ENCODE results near the gene UMOD.
"Not testable (repeated sequence)": the region's sequence is repeated elsewhere in the genome, so short reads cannot be mapped to it uniquely, and the experiment has no call there.

UMOD gene

GRCh38 chr16:20325005-20325404 lies 27.5 kb downstream of the UMOD start:
- Mint-ChIP-seq H3K27me3 (no peaks in the 10 kb centered on the region), H3K9me3 (peaks cover 0 to 1% of the 10 kb centered on the region in 2 donors), H3K36me3 (ENCODE audit: insufficient read depth) (no peaks in the 10 kb centered on the region), H3K4me1 (ENCODE audit: low read depth in 2 of 2) (no peaks in the 10 kb centered on the region), H3K4me3 (no peak overlapping the region), H3K27ac (no peak overlapping the region)
- ATAC-seq (replicated peaks) (no peak), DNase-seq (no peak)

GRCh38 chr16:20323591-20324117 lies 28.9 kb downstream of the UMOD start:
- H3K4me1 Mint-ChIP-seq (ENCODE audit: low read depth in 2 of 2) = no peaks in the 10 kb centered on the region
- no peak overlapping the region for H3K27ac Mint-ChIP-seq
- H3K9me3 Mint-ChIP-seq = no peaks in the 10 kb centered on the region
- no peaks in the 10 kb centered on the region for H3K27me3 Mint-ChIP-seq
- no peak overlapping the region for H3K4me3 Mint-ChIP-seq
- no peaks in the 10 kb centered on the region for H3K36me3 Mint-ChIP-seq (ENCODE audit: insufficient read depth)
- DNase-seq (no peak), ATAC-seq (replicated peaks) (no peak)

GRCh38 chr16:20322696-20323095 lies 29.8 kb downstream of the UMOD start:
- H3K36me3 Mint-ChIP-seq (ENCODE audit: insufficient read depth) = no peaks in the 10 kb centered on the region
- no peaks in the 10 kb centered on the region for H3K27me3 Mint-ChIP-seq
- no peak overlapping the region for H3K27ac Mint-ChIP-seq
- no peaks in the 10 kb centered on the region for H3K4me1 Mint-ChIP-seq (ENCODE audit: low read depth in 2 of 2)
- ATAC-seq (replicated peaks) (no peak), DNase-seq (no peak)
- no peak overlapping the region for H3K4me3 Mint-ChIP-seq
- H3K9me3 Mint-ChIP-seq = no peaks in the 10 kb centered on the region

GRCh38 chr16:20321671-20322070 lies 30.8 kb downstream of the UMOD start:
- peaks cover 0 to 5% of the 10 kb centered on the region in 2 donors for H3K27me3 Mint-ChIP-seq
- no peaks in the 10 kb centered on the region for H3K9me3 Mint-ChIP-seq
- no peaks in the 10 kb centered on the region for H3K36me3 Mint-ChIP-seq (ENCODE audit: insufficient read depth)
- H3K4me1 Mint-ChIP-seq (ENCODE audit: low read depth in 2 of 2) = no peaks in the 10 kb centered on the region
- DNase-seq (no peak), ATAC-seq (replicated peaks) (no peak)
- H3K27ac Mint-ChIP-seq = no peak overlapping the region
- no peak overlapping the region for H3K4me3 Mint-ChIP-seq

GRCh38 chr16:20321051-20321450 lies 31.5 kb downstream of the UMOD start:
- H3K36me3 Mint-ChIP-seq (ENCODE audit: insufficient read depth); DNase-seq; ATAC-seq (replicated peaks); H3K27me3 Mint-ChIP-seq; H3K27ac Mint-ChIP-seq; H3K4me3 Mint-ChIP-seq; H3K9me3 Mint-ChIP-seq; H3K4me1 Mint-ChIP-seq (ENCODE audit: low read depth in 2 of 2): not testable (repeated sequence)

GRCh38 chr16:20320592-20320991 lies 31.9 kb downstream of the UMOD start:
- Mint-ChIP-seq H3K4me3 (no peak overlapping the region), H3K36me3 (ENCODE audit: insufficient read depth) (no peaks in the 10 kb centered on the region), H3K9me3 (no peaks in the 10 kb centered on the region), H3K4me1 (ENCODE audit: low read depth in 2 of 2) (no peaks in the 10 kb centered on the region), H3K27ac (no peak overlapping the region), H3K27me3 (peaks cover 0 to 7% of the 10 kb centered on the region in 2 donors)
- ATAC-seq (replicated peaks) (no peak), DNase-seq (no peak)

GRCh38 chr16:20320178-20320577 lies 32.3 kb downstream of the UMOD start:
- Mint-ChIP-seq H3K27me3 (peaks cover 0 to 7% of the 10 kb centered on the region in 2 donors), H3K9me3 (no peaks in the 10 kb centered on the region), H3K4me1 (ENCODE audit: low read depth in 2 of 2) (no peaks in the 10 kb centered on the region), H3K27ac (no peak overlapping the region), H3K4me3 (no peak overlapping the region), H3K36me3 (ENCODE audit: insufficient read depth) (no peaks in the 10 kb centered on the region)
- no peak for ATAC-seq (replicated peaks)
- DNase-seq = no peak

- Mint-ChIP-seq H3K27me3 (peaks cover 0 to 7% of the 10 kb centered on the region in 2 donors), H3K9me3 (no peaks in the 10 kb centered on the region), H3K4me1 (ENCODE audit: low read depth in 2 of 2) (no peaks in the 10 kb centered on the region), H3K27ac (no peak overlapping the region), H3K4me3 (no peak overlapping the region), H3K36me3 (ENCODE audit: insufficient read depth) (no peaks in the 10 kb centered on the region)
- DNase-seq = no peak
- ATAC-seq (replicated peaks) = no peak
Observed at GRCh38 chr16:20319406-20319805, 33.1 kb downstream of the UMOD start.

- Mint-ChIP-seq H3K9me3 (no peaks in the 10 kb centered on the region), H3K4me1 (ENCODE audit: low read depth in 2 of 2) (no peaks in the 10 kb centered on the region), H3K4me3 (no peak overlapping the region), H3K27me3 (peaks cover 0 to 7% of the 10 kb centered on the region in 2 donors), H3K36me3 (ENCODE audit: insufficient read depth) (no peaks in the 10 kb centered on the region), H3K27ac (no peak overlapping the region)
- ATAC-seq (replicated peaks) = no peak
- DNase-seq = no peak
Observed at GRCh38 chr16:20318437-20318836, 34.1 kb downstream of the UMOD start.

- no peaks in the 10 kb centered on the region for H3K9me3 Mint-ChIP-seq
- H3K36me3 Mint-ChIP-seq (ENCODE audit: insufficient read depth) = no peaks in the 10 kb centered on the region
- peaks cover 0 to 7% of the 10 kb centered on the region in 2 donors for H3K27me3 Mint-ChIP-seq
- H3K4me3 Mint-ChIP-seq = no peak overlapping the region
- ATAC-seq (replicated peaks) = no peak
- no peak for DNase-seq
- H3K27ac Mint-ChIP-seq = no peak overlapping the region
- H3K4me1 Mint-ChIP-seq (ENCODE audit: low read depth in 2 of 2) = no peaks in the 10 kb centered on the region
Observed at GRCh38 chr16:20318006-20318405, 34.5 kb downstream of the UMOD start.

GRCh38 chr16:20317117-20317516 lies 35.4 kb downstream of the UMOD start:
- Mint-ChIP-seq H3K9me3 (no peaks in the 10 kb centered on the region), H3K4me3 (no peak overlapping the region), H3K36me3 (ENCODE audit: insufficient read depth) (no peaks in the 10 kb centered on the region), H3K4me1 (ENCODE audit: low read depth in 2 of 2) (no peaks in the 10 kb centered on the region), H3K27me3 (peaks cover 0 to 7% of the 10 kb centered on the region in 2 donors), H3K27ac (no peak overlapping the region)
- DNase-seq = no peak
- no peak for ATAC-seq (replicated peaks)

- Mint-ChIP-seq H3K36me3 (ENCODE audit: insufficient read depth) (no peaks in the 10 kb centered on the region), H3K9me3 (no peaks in the 10 kb centered on the region), H3K27me3 (peaks cover 0 to 7% of the 10 kb centered on the region in 2 donors), H3K27ac (no peak overlapping the region), H3K4me1 (ENCODE audit: low read depth in 2 of 2) (no peaks in the 10 kb centered on the region), H3K4me3 (no peak overlapping the region)
- ATAC-seq (replicated peaks) (no peak), DNase-seq (no peak)
Observed at GRCh38 chr16:20316715-20317114, 35.8 kb downstream of the UMOD start.

GRCh38 chr16:20315764-20316163 lies 36.8 kb downstream of the UMOD start:
- H3K9me3 Mint-ChIP-seq = no peaks in the 10 kb centered on the region
- no peaks in the 10 kb centered on the region for H3K4me1 Mint-ChIP-seq (ENCODE audit: low read depth in 2 of 2)
- peaks cover 0 to 7% of the 10 kb centered on the region in 2 donors for H3K27me3 Mint-ChIP-seq
- no peak overlapping the region for H3K4me3 Mint-ChIP-seq
- no peaks in the 10 kb centered on the region for H3K36me3 Mint-ChIP-seq (ENCODE audit: insufficient read depth)
- ATAC-seq (replicated peaks) (no peak), DNase-seq (no peak)
- H3K27ac Mint-ChIP-seq = no peak overlapping the region

- Mint-ChIP-seq H3K9me3 (no peaks in the 10 kb centered on the region), H3K4me3 (no peak overlapping the region), H3K27ac (no peak overlapping the region), H3K4me1 (ENCODE audit: low read depth in 2 of 2) (no peaks in the 10 kb centered on the region), H3K36me3 (ENCODE audit: insufficient read depth) (no peaks in the 10 kb centered on the region), H3K27me3 (peaks cover 0 to 7% of the 10 kb centered on the region in 2 donors)
- DNase-seq = no peak
- ATAC-seq (replicated peaks) = no peak
Observed at GRCh38 chr16:20314575-20314974, 37.9 kb downstream of the UMOD start.

GRCh38 chr16:20313741-20314140 lies 38.8 kb downstream of the UMOD start:
- ATAC-seq (replicated peaks) = no peak
- Mint-ChIP-seq H3K4me1 (ENCODE audit: low read depth in 2 of 2) (no peaks in the 10 kb centered on the region), H3K9me3 (no peaks in the 10 kb centered on the region), H3K36me3 (ENCODE audit: insufficient read depth) (no peaks in the 10 kb centered on the region), H3K27ac (no peak overlapping the region), H3K4me3 (no peak overlapping the region), H3K27me3 (peaks cover 0 to 7% of the 10 kb centered on the region in 2 donors)
- no peak for DNase-seq

Data from effector memory CD8-positive, alpha-beta T cell (primary cell).